Pancreas (tissue), 10 donors: ENCODE results near the gene A2ML1. TPM values are rescaled to one million over a fixed set of nuclear protein-coding genes. Genes with fewer than 3 reads are reported as not detected.
"Not testable (repeated sequence)": the region's sequence is repeated elsewhere in the genome, so short reads cannot be mapped to it uniquely, and the experiment has no call there.

Source experiments
- ATAC-seq, 4 donors: fragments of 200-7000 bp; cut with Tn5 transposase; one replicate each; pipeline versions ENCODE4 v1.8.0 to v1.9.1; 2020; ENCODE audit warnings: mild to moderate bottlenecking in 4 of 4, moderate library complexity in 4 of 4
- DNase-seq, 6 donors: peaks; one replicate each; pipeline ENCODE4 v3.0.0-alpha.2; 2020
- FAIRE-seq: peaks from 2 replicates; lab custom pipeline; 2012; peaks lifted over from hg19 to GRCh38; lab: Jason Lieb, UNC
- H3K27ac ChIP-seq, 4 donors: fragments of 200-600 bp; sonication (generic); 1 replicate in 3 of 4; 2 replicates in 1 of 4; pipeline versions ENCODE4 v1.5.0 to v1.8.0; 2020
- H3K27me3 ChIP-seq, 4 donors: fragments of 200-600 bp; one replicate each; pipeline ENCODE4 v1.8.0; 2021
- H3K36me3 ChIP-seq, 3 donors: fragments of 200-600 bp; sonication (generic) in 1 of 3; one replicate each; pipeline versions ENCODE4 v1.5.0 to v1.8.0; 2020 to 2021
- H3K4me1 ChIP-seq, 3 donors: fragments of 200-600 bp; one replicate each; pipeline ENCODE4 v1.8.0; 2021
- H3K4me3 ChIP-seq, 4 donors: fragments of 200-600 bp; sonication (generic) in 2 of 4; one replicate each; pipeline versions ENCODE4 v1.5.0 to v1.8.0; 2020 to 2021
- H3K9me3 ChIP-seq, 4 donors: fragments of 200-600 bp; one replicate each; pipeline ENCODE4 v1.8.0; 2021
- CTCF ChIP-seq, 4 donors: fragments of 200-600 bp; sonication (generic) in 3 of 4; IDR thresholded peaks; one replicate each; pipeline versions ENCODE4 v1.5.0 to v1.8.0; 2021; ENCODE audit warnings: antibody characterized with exemption in 4 of 4
- WGBS, 2 donors: extraction: QIAGEN DNeasy Blood & Tissue Kit; methylation state at CpG; one replicate each; pipeline ENCODE4 v1.1.7; 2013; 5-methylcytosine and 5-hydroxymethylcytosine counted together
- intact Hi-C, 3 donors: fragments of 100-400 bp; cut with DNase I; formaldehyde crosslinking; loops; one replicate each; pipeline versions ENCODE4 v1.11.1 to v1.14.2; 2022
- polyA plus RNA-seq, 2 donors: library from polyadenylated mRNA; stranded (reverse); fragments of 200-250 nt; gene quantifications; one replicate each; pipeline ENCODE4 v1.2.3, GENCODE V29; 2013
- total RNA-seq, 6 donors: library from RNA; stranded (reverse); fragmentation: NEBNext Ultra II Directional in 4 of 6; extraction: Animal tissue kit (Norgen Biotek cat#: 25700) in 4 of 6; gene quantifications; one replicate each; pipeline versions ENCODE4 v1.2.1 to v1.2.4, GENCODE V29; 2021 to 2023
- donor health status: healthy with polysubstance abuse.
- donor health status: DM: no; HTN: no; CAD: no; lungs with moderate emphysema.
- donor health status: DM: no; HTN: no; CAD: no.
- donor health status: control.
- donor health status: control.
- donor health status: Bipolar disorder and iron deficiency.
- donor health status: DM: yes; HTN: yes; CAD: no.
- donor health status: DM: no; HTN: no; CAD: no.
- donor health status: DM: no; HTN: no; CAD: no.
- donor health status: DM: yes; HTN: yes; CAD: no.

A2ML1 gene
- total and polyA plus RNA-seq, 8 donors = 0.05 to 0.08 TPM; not detected in 6

DNA sequence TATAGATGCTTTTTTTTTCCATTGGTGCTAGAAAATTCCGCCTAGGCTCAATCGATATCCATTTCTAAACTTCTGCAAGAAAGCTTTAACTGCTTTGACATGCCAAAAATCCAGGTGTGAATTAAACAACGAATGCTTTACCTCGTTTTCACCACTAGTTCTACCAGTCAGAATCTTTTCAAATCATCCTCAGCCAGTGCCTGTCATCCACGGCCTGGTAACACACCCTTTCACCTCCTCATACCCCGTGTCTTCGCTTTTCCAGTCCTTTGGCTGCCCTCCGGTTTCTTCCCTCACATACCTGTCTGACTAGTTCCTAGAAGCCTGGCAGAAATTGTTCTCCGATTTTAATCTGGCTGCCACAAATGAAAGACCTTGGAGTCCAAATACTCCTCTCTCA lies 90.5 kb downstream of the A2ML1 start:
- TF ChIP-seq CTCF (IDR thresholded peaks at IDR 0.05) = no peak
- H3K4me1 ChIP-seq = peaks cover 0 to 15% (median 11%) of the 10 kb centered on the region in 3 donors
- 7 to 8% methylated on average over 9 of the region's 9 CpGs for WGBS, 2 donors
- no peaks in the 10 kb centered on the region for H3K36me3 ChIP-seq
- intact Hi-C loops = no loop called here
- FAIRE-seq (no peak), ATAC-seq (peak; percentile 14 to 43 (median 29)), DNase-seq (peak in 3 of 6 donors; percentile 13 to 24 (median 16))
- peak overlapping the region in 2 of 4 donors; percentile 73 to 74 for H3K27ac ChIP-seq
- H3K9me3 ChIP-seq = no peaks in the 10 kb centered on the region
- no peak overlapping the region for H3K4me3 ChIP-seq
- H3K27me3 ChIP-seq = no peaks in the 10 kb centered on the region

DNA sequence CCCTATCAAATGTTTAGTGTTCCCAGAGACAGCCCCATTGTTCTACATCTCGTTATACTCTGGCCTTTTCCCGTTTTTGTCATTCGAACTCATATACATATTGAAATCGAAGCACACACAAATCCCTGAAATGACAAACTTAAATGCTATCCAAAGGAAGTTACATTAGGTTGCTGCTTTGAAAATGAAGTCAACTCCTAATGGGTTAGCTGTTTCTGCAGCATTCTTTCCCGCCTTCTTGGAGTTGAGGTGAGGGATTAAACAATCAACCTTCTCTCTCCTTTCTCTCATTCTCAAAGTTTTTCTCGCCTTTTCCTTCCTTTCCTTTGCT lies 91.2 kb downstream of the A2ML1 start:
- FAIRE-seq (no peak), ATAC-seq (peak in 3 of 4 donors; percentile 3 to 7 (median 4)), DNase-seq (no peak)
- H3K36me3 ChIP-seq = no peaks in the 10 kb centered on the region
- peaks cover 0 to 15% (median 11%) of the 10 kb centered on the region in 3 donors for H3K4me1 ChIP-seq
- peak overlapping the region; percentile 58 to 74 (median 72) for H3K27ac ChIP-seq
- WGBS, 2 donors = 16 to 18% methylated on average over 6 of the region's 6 CpGs
- H3K27me3 ChIP-seq = no peaks in the 10 kb centered on the region
- H3K9me3 ChIP-seq = no peaks in the 10 kb centered on the region
- intact Hi-C loops = no loop called here
- H3K4me3 ChIP-seq = peak overlapping the region; percentile 47 to 69 (median 58)
- no peak for TF ChIP-seq CTCF (IDR thresholded peaks at IDR 0.05)

GRCh38 chr12:8914033-8914715 lies 91.8 kb downstream of the A2ML1 start, which contains the start of gene PHC1:
Gene PHC1, plus strand, starts transcription at chr12:8914509. Its CDS starts 3,169 bp downstream, at chr12:8917678.
- H3K4me3 ChIP-seq = peak within 1 kb of the TSS; percentile 49 to 69 (median 62)
- H3K9me3 ChIP-seq, intact Hi-C loops, H3K36me3 ChIP-seq, H3K27me3 ChIP-seq, FAIRE-seq: not testable (repeated sequence)
- peaks cover 0 to 15% (median 11%) of the 10 kb centered on the region in 3 donors for H3K4me1 ChIP-seq
- 1% methylated on average over 10 to 31 of the region's 57 CpGs for WGBS, 2 donors
- peak; percentile 82 to 89 (median 86) for ATAC-seq
- peak within 1 kb of the TSS; percentile 58 to 74 (median 72) for H3K27ac ChIP-seq
- peak; percentile 77 to 91 (median 84) for DNase-seq
- TF ChIP-seq CTCF (IDR thresholded peaks at IDR 0.05) = peak in 1 of 4 donors; percentile 8

GRCh38 chr12:8914716-8915526 lies 92.5 kb downstream of the A2ML1 start:
- intact Hi-C loops = no loop called here
- peaks cover 0 to 15% (median 11%) of the 10 kb centered on the region in 3 donors for H3K4me1 ChIP-seq
- FAIRE-seq (no peak), DNase-seq (peak; percentile 40 to 83 (median 53)), ATAC-seq (peak; percentile 68 to 83 (median 80))
- H3K4me3 ChIP-seq = peak overlapping the region; percentile 49 to 69 (median 62)
- 1% methylated on average over 22 to 29 of the region's 35 CpGs for WGBS, 2 donors
- H3K36me3 ChIP-seq = no peaks in the 10 kb centered on the region
- peak overlapping the region in 2 of 4 donors; percentile 53 to 73 for H3K27ac ChIP-seq
- no peaks in the 10 kb centered on the region for H3K27me3 ChIP-seq
- TF ChIP-seq CTCF (IDR thresholded peaks at IDR 0.05) = no peak
- H3K9me3 ChIP-seq = no peaks in the 10 kb centered on the region
